Caki2 (cell line): ENCODE results near the gene DUSP2. TPM values are rescaled to one million over a fixed set of nuclear protein-coding genes. Genes with fewer than 3 reads are reported as not detected.

Experiments used
- DNase-seq: peaks from one replicate; pipeline ENCODE4 v3.0.0-alpha.2; 2015; ENCODE audit warnings: low read depth
- in situ Hi-C: cut with HindIII; loops from 2 replicates; pipeline ENCODE4 v1.10.0; 2016; ENCODE audit warnings: low sequenced_read_pairs, low pct_unique_long_range_greater_than_20kb, mixed read lengths
- total RNA-seq: library from RNA; depleted of rRNA; stranded (reverse); fragments of >200 nt; shearing (Covaris generic); gene quantifications from 2 replicates; pipeline ENCODE4 v1.2.3, GENCODE V29; 2014; ENCODE audit warnings: low replicate concordance

DUSP2 gene
- total RNA-seq, 1 experiment from 2014 or later, result 6.1 TPM

GRCh38 chr2:96109931-96110511 is 35.2 kb downstream of the DUSP2 start:
- no peak for DNase-seq
- in situ Hi-C loops, result no loop called here

- DNase-seq, result no peak
- in situ Hi-C loops, result no loop called here
Observed at GRCh38 chr2:96109361-96109680, 35.9 kb downstream of the DUSP2 start.

GRCh38 chr2:96108541-96109360 is 36.5 kb downstream of the DUSP2 start:
- DNase-seq, result no peak
- in situ Hi-C loops, result no loop called here

- DNase-seq, result no peak
- in situ Hi-C loops, result no loop called here
Observed at GRCh38 chr2:96108151-96108540, 37.1 kb downstream of the DUSP2 start.

- no peak for DNase-seq
- in situ Hi-C loops, result no loop called here
Observed at GRCh38 chr2:96107708-96108065, 37.6 kb downstream of the DUSP2 start.

- DNase-seq, result no peak
- in situ Hi-C loops, result no loop called here
Observed at GRCh38 chr2:96106991-96107707, 38.1 kb downstream of the DUSP2 start.

- in situ Hi-C loops, result no loop called here
- DNase-seq, result no peak
Observed at GRCh38 chr2:96105994-96106715, 39.1 kb downstream of the DUSP2 start.

- DNase-seq, result no peak
- in situ Hi-C loops, result no loop called here
Observed at GRCh38 chr2:96105152-96105915, 39.9 kb downstream of the DUSP2 start.

GRCh38 chr2:96104487-96104861 is 40.8 kb downstream of the DUSP2 start:
- no peak for DNase-seq
- in situ Hi-C loops, result no loop called here

GRCh38 chr2:96103761-96104486 is 41.3 kb downstream of the DUSP2 start:
- no peak for DNase-seq
- in situ Hi-C loops, result no loop called here

GRCh38 chr2:96103187-96103601 is 42.0 kb downstream of the DUSP2 start:
- in situ Hi-C loops, result no loop called here
- DNase-seq, result no peak

- in situ Hi-C loops, result no loop called here
- DNase-seq, result no peak
Observed at GRCh38 chr2:96102596-96103186, 42.5 kb downstream of the DUSP2 start.

- no peak for DNase-seq
- in situ Hi-C loops, result no loop called here
Observed at GRCh38 chr2:96100893-96101304, 44.3 kb downstream of the DUSP2 start.

GRCh38 chr2:96099861-96100798 is 45.1 kb downstream of the DUSP2 start:
- no peak for DNase-seq
- in situ Hi-C loops, result no loop called here

- DNase-seq, result no peak
- in situ Hi-C loops, result no loop called here
Observed at GRCh38 chr2:96098900-96099590, 46.2 kb downstream of the DUSP2 start.
